ENCODE data around the gene AFAP1.

DNA sequence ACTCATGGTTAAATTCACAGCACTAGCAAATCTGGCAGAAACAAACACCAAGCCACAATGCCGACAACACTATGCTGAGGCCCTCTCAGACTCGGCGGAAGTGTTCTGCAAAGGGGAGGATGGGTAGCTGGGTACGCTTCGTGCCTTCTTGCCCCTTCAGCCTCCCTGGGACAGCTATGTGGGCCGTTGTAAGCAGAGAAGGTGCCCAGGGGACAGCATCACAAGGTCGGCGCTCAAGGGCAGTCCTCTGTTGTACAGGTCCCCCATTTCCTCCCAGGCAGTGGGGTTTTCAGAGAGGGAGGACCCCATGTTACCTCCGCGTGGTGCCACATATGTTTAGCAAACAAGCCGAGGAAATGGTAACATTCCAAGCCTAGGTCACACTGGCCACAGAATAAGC lies 173.6 kb downstream of the AFAP1 start:
- TF ChIP-seq EZH2 (IDR thresholded peaks at IDR 0.05) (no peak), EZH2phosphoT487 (IDR thresholded peaks at IDR 0.05) (no peak), CTCF (IDR thresholded peaks at IDR 0.05) (no peak)

Data from neural progenitor cell (in vitro differentiated cells).